Kidney epithelial cell (primary cell): ENCODE results near the gene VNN1. TPM values are rescaled to one million over a fixed set of nuclear protein-coding genes. Genes with fewer than 3 reads are reported as not detected.

Experiments used
- DNase-seq: peaks from one replicate; pipeline ENCODE4 v3.0.0-alpha.2; 2010; ENCODE audit warnings: low read depth
- H3K27me3 ChIP-seq: 2 replicates; pipeline ENCODE4 v1.6.0; 2011; ENCODE audit warnings: low read length; ENCODE audit not compliant: control insufficient read depth, insufficient read depth
- H3K36me3 ChIP-seq: 2 replicates; pipeline ENCODE4 v1.5.1; 2011; ENCODE audit warnings: low read length; ENCODE audit not compliant: control insufficient read depth, insufficient read depth
- H3K4me3 ChIP-seq: 2 replicates; pipeline ENCODE4 v1.5.1; 2011; ENCODE audit warnings: low read depth, mild to moderate bottlenecking, control low read depth, low read length
- total RNA-seq: library from RNA; depleted of rRNA; stranded (reverse); fragments of >200 nt; gene quantifications from 2 replicates; pipeline ENCODE4 v1.2.3, GENCODE V29; 2015
- TF ChIP-seq, protein P1 (sequence below): IDR thresholded peaks from 2 replicates; pipeline ENCODE4 v1.5.1; 2011; ENCODE audit warnings: mild to moderate bottlenecking, moderate library complexity, low read length, control low read depth, inconsistent platforms; ENCODE audit not compliant: insufficient read depth, poor library complexity, severe bottlenecking

VNN1 gene
- total RNA-seq, 1 donor from 2014 or later, result 0.21 TPM

DNA sequence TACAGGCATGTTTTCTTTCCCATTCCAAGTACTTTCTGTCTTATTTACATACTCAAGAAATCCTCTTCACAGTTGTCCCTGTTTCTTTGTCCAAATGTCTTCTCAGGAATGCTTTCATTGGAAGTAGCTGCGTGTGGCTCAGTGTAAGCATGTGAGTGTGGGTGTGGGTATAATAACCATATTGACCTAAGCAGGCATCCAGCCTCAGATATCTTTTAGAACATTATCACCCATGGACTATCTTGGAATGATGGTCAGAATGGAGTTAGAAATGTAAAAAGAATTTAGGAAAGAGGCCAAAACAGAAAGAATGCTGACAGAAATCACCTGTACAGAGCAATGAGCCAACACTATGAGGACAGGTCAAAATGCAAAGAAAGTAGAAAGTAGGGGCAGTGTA, 27.4 kb upstream of the VNN1 start:
- TF ChIP-seq, protein P1, sequence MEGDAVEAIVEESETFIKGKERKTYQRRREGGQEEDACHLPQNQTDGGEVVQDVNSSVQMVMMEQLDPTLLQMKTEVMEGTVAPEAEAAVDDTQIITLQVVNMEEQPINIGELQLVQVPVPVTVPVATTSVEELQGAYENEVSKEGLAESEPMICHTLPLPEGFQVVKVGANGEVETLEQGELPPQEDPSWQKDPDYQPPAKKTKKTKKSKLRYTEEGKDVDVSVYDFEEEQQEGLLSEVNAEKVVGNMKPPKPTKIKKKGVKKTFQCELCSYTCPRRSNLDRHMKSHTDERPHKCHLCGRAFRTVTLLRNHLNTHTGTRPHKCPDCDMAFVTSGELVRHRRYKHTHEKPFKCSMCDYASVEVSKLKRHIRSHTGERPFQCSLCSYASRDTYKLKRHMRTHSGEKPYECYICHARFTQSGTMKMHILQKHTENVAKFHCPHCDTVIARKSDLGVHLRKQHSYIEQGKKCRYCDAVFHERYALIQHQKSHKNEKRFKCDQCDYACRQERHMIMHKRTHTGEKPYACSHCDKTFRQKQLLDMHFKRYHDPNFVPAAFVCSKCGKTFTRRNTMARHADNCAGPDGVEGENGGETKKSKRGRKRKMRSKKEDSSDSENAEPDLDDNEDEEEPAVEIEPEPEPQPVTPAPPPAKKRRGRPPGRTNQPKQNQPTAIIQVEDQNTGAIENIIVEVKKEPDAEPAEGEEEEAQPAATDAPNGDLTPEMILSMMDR, result no peak
- H3K27me3 ChIP-seq, result no peaks in the 10 kb centered on the region
- no peak overlapping the region for H3K4me3 ChIP-seq
- no peaks in the 10 kb centered on the region for H3K36me3 ChIP-seq
- DNase-seq, result no peak

DNA sequence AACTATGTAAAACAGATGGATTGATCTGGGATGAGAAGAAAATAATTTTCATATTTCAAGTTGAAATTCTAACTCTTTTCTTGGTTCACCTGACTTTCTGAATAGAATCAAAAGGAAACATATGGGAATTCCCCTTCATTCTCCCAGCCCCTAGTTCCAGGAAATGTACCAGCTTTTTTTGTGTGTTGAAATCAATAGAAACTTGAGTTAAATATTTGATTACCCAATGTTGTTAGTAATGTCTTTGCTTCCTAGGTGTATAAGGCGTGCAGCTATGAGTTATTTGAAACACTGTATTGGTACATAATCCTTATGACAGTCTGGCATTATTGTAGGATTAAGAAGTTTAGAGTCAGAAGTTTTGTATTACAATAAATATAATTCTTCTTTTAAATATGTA, 22.4 kb upstream of the VNN1 start:
- no peak for DNase-seq
- TF ChIP-seq, protein P1, result no peak
- H3K27me3 ChIP-seq, result no peaks in the 10 kb centered on the region
- no peaks in the 10 kb centered on the region for H3K36me3 ChIP-seq
- no peak overlapping the region for H3K4me3 ChIP-seq

DNA sequence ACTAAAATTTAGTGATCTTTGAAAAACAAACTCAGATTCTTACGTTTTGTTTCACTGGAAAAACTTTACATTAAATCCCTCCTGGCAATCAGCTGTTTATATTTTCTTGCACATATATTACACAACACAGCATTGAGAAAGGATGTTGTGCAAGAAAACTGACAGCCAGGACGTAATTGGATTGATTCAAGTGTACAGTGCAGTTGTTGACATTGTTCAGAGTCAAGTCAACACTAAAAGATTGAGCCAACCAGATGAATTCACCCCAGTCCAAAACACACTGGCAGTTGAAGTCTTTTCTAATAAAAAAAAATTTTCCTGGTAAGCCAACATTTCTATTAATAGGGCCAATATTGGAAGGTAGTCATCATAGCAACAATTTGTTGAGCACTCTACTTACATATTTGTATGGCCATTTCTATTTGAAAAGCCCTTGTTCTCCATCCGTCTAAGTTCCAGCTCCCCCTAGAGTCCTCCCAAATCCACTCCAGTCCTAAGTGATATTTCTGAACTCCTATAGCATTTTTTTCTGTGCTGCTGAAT, 20.9 kb upstream of the VNN1 start:
- DNase-seq, result no peak
- no peak overlapping the region for H3K4me3 ChIP-seq
- H3K27me3 ChIP-seq, result no peaks in the 10 kb centered on the region
- TF ChIP-seq, protein P1, result peak; percentile 17
- no peaks in the 10 kb centered on the region for H3K36me3 ChIP-seq

DNA sequence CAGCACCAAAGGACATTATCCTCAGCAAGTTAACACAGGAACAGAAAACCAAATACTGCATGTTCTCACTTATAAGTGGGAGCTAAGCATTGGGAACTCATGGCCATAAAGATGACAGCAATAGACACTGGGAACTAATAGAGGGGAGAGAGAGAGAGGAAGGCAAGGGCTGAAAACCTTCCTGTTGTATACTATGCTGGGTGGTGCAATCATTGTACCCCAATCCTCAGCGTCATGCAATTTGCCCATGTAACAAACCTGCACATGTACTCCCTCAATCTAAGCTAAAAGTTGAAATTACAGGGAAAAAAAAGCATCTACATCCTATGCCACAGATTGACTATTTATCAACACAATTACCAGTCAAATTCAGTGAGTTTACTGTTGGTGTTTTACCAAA, 20.0 kb upstream of the VNN1 start:
- TF ChIP-seq, protein P1, result no peak
- Histone ChIP-seq H3K36me3 (no peaks in the 10 kb centered on the region), H3K4me3 (no peak overlapping the region), H3K27me3 (no peaks in the 10 kb centered on the region)
- no peak for DNase-seq

DNA sequence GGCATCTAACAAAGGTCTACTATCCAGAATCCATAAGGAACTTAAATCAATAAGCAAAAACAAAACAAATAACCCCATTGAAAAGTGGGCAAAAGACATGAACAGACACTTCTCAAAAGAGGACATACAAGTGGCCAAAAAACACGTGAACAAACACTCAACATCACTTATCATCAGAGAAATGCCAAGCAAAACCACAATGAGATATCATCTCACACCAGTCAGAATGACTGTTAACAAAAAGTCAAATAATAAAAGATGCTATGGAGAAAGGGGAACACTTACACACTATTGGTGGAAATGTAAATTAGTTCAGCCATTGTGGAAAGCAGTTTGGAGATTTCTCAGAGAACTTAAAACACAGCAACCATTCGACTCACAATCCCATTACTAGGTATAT, 19.4 kb upstream of the VNN1 start:
- TF ChIP-seq, protein P1, result no peak
- no peaks in the 10 kb centered on the region for H3K27me3 ChIP-seq
- no peak overlapping the region for H3K4me3 ChIP-seq
- DNase-seq, result no peak
- H3K36me3 ChIP-seq, result no peaks in the 10 kb centered on the region

DNA sequence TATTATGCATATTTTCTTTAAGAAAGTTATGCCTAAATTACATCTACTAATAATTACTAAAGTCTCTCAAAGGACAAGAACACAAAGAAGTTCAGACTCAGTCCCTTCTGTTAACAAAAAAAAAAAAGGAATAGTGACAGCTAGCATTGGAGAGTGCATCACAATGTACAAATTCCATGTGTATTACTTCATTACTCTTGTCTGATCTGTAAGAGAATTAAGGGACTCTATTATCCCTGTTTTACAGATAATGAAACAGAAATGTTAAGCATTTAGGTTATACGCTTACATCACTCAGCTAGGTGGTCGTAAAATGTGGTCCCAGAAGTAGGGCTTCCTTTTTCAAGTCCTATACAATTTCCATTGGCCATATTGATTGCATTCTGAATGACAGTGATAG, 17.2 kb upstream of the VNN1 start:
- H3K27me3 ChIP-seq, result no peaks in the 10 kb centered on the region
- H3K4me3 ChIP-seq, result no peak overlapping the region
- TF ChIP-seq, protein P1, result no peak
- H3K36me3 ChIP-seq, result no peaks in the 10 kb centered on the region
- DNase-seq, result no peak
